Colonic mucosa (tissue), 4 donors: ENCODE measurements around the gene KRTAP10-3. TPM values are rescaled to one million over a fixed set of nuclear protein-coding genes. Genes with fewer than 3 reads are reported as not detected.
"Not testable (repeated sequence)": the region's sequence is repeated elsewhere in the genome, so short reads cannot be mapped to it uniquely, and the experiment has no call there.

Source experiments
- DNase-seq: peaks from one replicate; pipeline ENCODE4 v3.0.0-alpha.2; 2020
- H3K27ac ChIP-seq: fragments of 200-600 bp; one replicate; pipeline ENCODE4 v1.8.0; 2021
- H3K27me3 ChIP-seq: fragments of 200-600 bp; one replicate; pipeline ENCODE4 v1.8.0; 2021
- H3K36me3 ChIP-seq: fragments of 200-600 bp; one replicate; pipeline ENCODE4 v1.8.0; 2021
- H3K4me1 ChIP-seq: fragments of 200-600 bp; one replicate; pipeline ENCODE4 v1.8.0; 2021; ENCODE audit warnings: mild to moderate bottlenecking
- H3K4me3 ChIP-seq: fragments of 200-600 bp; one replicate; pipeline ENCODE4 v1.8.0; 2021
- H3K9ac ChIP-seq, 2 donors: one replicate each; pipeline ENCODE4 v1.7.0; 2013; ENCODE audit warnings: control low read depth in 2 of 2, low read depth in 2 of 2, low read length in 2 of 2
- H3K9me3 ChIP-seq: fragments of 200-600 bp; one replicate; pipeline ENCODE4 v1.8.0; 2021
- CTCF ChIP-seq: fragments of 200-600 bp; IDR thresholded peaks from one replicate; pipeline ENCODE4 v1.8.0; 2022; ENCODE audit warnings: antibody characterized with exemption, mild to moderate bottlenecking
- intact Hi-C: fragments of 100-400 bp; cut with DNase I; formaldehyde crosslinking; loops from one replicate; pipeline ENCODE4 v1.14.1; 2022
- total RNA-seq, 2 donors: library from RNA; stranded (reverse); fragmentation: NEBNext Ultra II Directional in 1 of 2; extraction: Animal tissue kit (Norgen Biotek cat#: 25700) in 1 of 2; gene quantifications; one replicate each; pipeline ENCODE4 v1.2.1, GENCODE V29; 2021
- donor health status: healthy.
- donor health status: DM: no; HTN: no; CAD: no.
- donor health status: DM: no; HTN: no; CAD: no.

The KRTAP10-3 gene
- total RNA-seq, 2 donors from 2014 or later: not detected

- H3K36me3 ChIP-seq: no peaks in the 10 kb centered on the region
- no peak for DNase-seq
- H3K27ac ChIP-seq: no peak overlapping the region
- H3K4me3 ChIP-seq: no peak overlapping the region
- H3K4me1 ChIP-seq: no peaks in the 10 kb centered on the region
- H3K9me3 ChIP-seq: no peaks in the 10 kb centered on the region
- intact Hi-C loops: no loop called here
- no peak overlapping the region for H3K9ac ChIP-seq
- H3K27me3 ChIP-seq: no peaks in the 10 kb centered on the region
- TF ChIP-seq CTCF: no peak
These were observed 3.3 kb downstream of the KRTAP10-3 start for GRCh38 chr21:44555200-44555875.

GRCh38 chr21:44552681-44553080 lies 5.9 kb downstream of the KRTAP10-3 start:
- H3K9ac ChIP-seq: no peak overlapping the region
- no peaks in the 10 kb centered on the region for H3K27me3 ChIP-seq
- no peaks in the 10 kb centered on the region for H3K36me3 ChIP-seq
- TF ChIP-seq CTCF: no peak
- no peaks in the 10 kb centered on the region for H3K9me3 ChIP-seq
- H3K4me1 ChIP-seq: no peaks in the 10 kb centered on the region
- intact Hi-C loops: no loop called here
- DNase-seq: no peak
- no peak overlapping the region for H3K27ac ChIP-seq
- no peak overlapping the region for H3K4me3 ChIP-seq

- H3K27ac ChIP-seq: no peak overlapping the region
- H3K4me3 ChIP-seq: no peak overlapping the region
- H3K27me3 ChIP-seq: no peaks in the 10 kb centered on the region
- H3K36me3 ChIP-seq: no peaks in the 10 kb centered on the region
- H3K4me1 ChIP-seq: no peaks in the 10 kb centered on the region
- intact Hi-C loops: no loop called here
- no peak for TF ChIP-seq CTCF
- no peaks in the 10 kb centered on the region for H3K9me3 ChIP-seq
- H3K9ac ChIP-seq: no peak overlapping the region
- DNase-seq: no peak
These were observed 6.5 kb downstream of the KRTAP10-3 start for GRCh38 chr21:44552136-44552535.

GRCh38 chr21:44551340-44551961 lies 7.1 kb downstream of the KRTAP10-3 start, which contains the start of gene KRTAP10-2:
KRTAP10-2 (minus strand) TSS chr21:44551505; CDS start chr21:44551458, 47 bp downstream.
- no peak within 1 kb of the TSS for H3K27ac ChIP-seq
- no peak for TF ChIP-seq CTCF
- H3K27me3 ChIP-seq: no peaks in the 10 kb centered on the region
- H3K9ac ChIP-seq: no peak within 1 kb of the TSS
- H3K9me3 ChIP-seq: no peaks in the 10 kb centered on the region
- intact Hi-C loops: no loop called here
- no peaks in the 10 kb centered on the region for H3K4me1 ChIP-seq
- H3K36me3 ChIP-seq: no peaks in the 10 kb centered on the region
- no peak within 1 kb of the TSS for H3K4me3 ChIP-seq
- no peak for DNase-seq

GRCh38 chr21:44550807-44551206 lies 7.8 kb downstream of the KRTAP10-3 start:
- intact Hi-C loops: no loop called here
- no peak for DNase-seq
- TF ChIP-seq CTCF: no peak

GRCh38 chr21:44550285-44550684 lies 8.3 kb downstream of the KRTAP10-3 start:
- H3K9me3 ChIP-seq, H3K27me3 ChIP-seq, H3K36me3 ChIP-seq, H3K9ac ChIP-seq, DNase-seq, intact Hi-C loops, H3K27ac ChIP-seq, H3K4me1 ChIP-seq, H3K4me3 ChIP-seq: not testable (repeated sequence)

More at GRCh38 chr21:44550807-44551206, 7.8 kb downstream of the KRTAP10-3 start:
- Histone ChIP-seq H3K4me3 (no peak overlapping the region), H3K9me3 (no peaks in the 10 kb centered on the region), H3K36me3 (no peaks in the 10 kb centered on the region), H3K9ac (no peak overlapping the region), H3K27me3 (no peaks in the 10 kb centered on the region), H3K27ac (no peak overlapping the region), H3K4me1 (no peaks in the 10 kb centered on the region)
